ENCODE measurements around the gene PLEKHH1.

DNA sequence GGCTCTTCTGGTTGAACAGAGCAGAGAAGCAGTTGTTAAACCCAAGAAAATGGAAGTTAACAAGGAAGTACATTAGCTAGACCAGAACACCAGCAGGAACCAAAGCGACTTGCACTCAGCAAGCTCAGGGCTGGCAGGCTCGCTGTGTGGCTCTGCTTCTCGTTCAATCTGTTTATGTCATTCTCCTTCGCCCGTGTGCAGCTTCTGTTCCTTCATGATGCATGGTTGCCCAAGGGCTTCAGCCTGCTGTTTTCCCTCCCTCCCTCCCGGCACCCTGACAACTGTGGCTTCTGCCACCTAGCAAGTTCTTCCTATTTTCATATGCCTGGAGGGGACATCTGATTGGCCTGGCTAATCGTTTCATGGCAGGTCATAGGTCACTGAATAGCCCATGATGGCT, 41.7 kb downstream of the PLEKHH1 start:
- TF ChIP-seq GATA2 (IDR thresholded peaks at IDR 0.05; ENCODE audit: low read depth, low read length) (no peak), GATA3 (IDR thresholded peaks at IDR 0.05; ENCODE audit: low read depth, low read length) (no peak)
